PC-9 (cell line): ENCODE data around the gene TMEM44.

Experiments used
- EZH2 ChIP-seq: fragments of 200-600 bp; sonication (generic); IDR thresholded peaks from 2 replicates; pipeline ENCODE4 v1.8.0; 2017; ENCODE audit warnings: antibody characterized with exemption, low read depth
- TF ChIP-seq, protein P1 (sequence below): fragments of 200-600 bp; sonication (generic); conservative IDR thresholded peaks from 2 replicates; pipeline ENCODE4 v1.6.1; 2017; ENCODE audit warnings: mixed run types, antibody characterized with exemption, mild to moderate bottlenecking, moderate library complexity

DNA sequence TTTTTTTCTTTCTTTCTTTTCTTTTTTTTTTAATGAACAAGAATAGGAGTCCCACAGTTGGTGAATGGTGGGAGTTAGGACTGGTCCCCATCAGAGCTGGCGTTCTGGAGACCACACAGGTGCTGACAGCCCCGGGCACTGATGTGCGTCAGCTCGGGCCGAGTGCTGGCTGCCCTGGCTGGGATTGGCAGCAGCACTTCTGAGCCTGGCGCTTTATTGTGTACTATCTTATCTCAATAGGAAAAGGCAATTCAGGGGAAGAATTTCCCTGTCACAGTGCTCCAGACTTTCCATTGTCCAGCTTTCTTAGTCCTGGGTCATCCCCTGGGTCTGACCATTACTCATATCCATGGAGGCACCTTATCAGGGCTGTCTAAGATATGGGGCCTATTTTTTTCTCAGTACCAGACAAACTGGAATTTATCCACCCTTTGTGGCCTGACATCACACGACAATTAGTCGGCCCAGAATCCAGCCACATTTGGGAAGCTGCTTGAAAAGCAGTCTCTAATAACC, 54.1 kb downstream of the TMEM44 start:
- TF ChIP-seq, protein P1, sequence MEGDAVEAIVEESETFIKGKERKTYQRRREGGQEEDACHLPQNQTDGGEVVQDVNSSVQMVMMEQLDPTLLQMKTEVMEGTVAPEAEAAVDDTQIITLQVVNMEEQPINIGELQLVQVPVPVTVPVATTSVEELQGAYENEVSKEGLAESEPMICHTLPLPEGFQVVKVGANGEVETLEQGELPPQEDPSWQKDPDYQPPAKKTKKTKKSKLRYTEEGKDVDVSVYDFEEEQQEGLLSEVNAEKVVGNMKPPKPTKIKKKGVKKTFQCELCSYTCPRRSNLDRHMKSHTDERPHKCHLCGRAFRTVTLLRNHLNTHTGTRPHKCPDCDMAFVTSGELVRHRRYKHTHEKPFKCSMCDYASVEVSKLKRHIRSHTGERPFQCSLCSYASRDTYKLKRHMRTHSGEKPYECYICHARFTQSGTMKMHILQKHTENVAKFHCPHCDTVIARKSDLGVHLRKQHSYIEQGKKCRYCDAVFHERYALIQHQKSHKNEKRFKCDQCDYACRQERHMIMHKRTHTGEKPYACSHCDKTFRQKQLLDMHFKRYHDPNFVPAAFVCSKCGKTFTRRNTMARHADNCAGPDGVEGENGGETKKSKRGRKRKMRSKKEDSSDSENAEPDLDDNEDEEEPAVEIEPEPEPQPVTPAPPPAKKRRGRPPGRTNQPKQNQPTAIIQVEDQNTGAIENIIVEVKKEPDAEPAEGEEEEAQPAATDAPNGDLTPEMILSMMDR = no peak
- TF ChIP-seq EZH2 = no peak
